GM12878 (cell line): ENCODE data around the gene CD1D. TPM values are rescaled to one million over a fixed set of nuclear protein-coding genes. Genes with fewer than 3 reads are reported as not detected.

ENCODE experiments used
- ATAC-seq: fragments of 200-7000 bp; cut with Tn5 transposase; 3 replicates; pipeline ENCODE4 v1.9.1; 2020; ENCODE audit warnings: mild to moderate bottlenecking, moderate library complexity
- BruUV-seq: library from RNA; stranded (reverse); fragments of 400-500 nt; replicated peaks from 2 replicates; lab custom pipeline; 2021; lab: Mats Ljungman, UMichigan
- CTCF ChIA-PET: fragments of 300-600 bp; sonication (Branson Sonifier 250); formaldehyde crosslinking; extraction: SDS; loops from one replicate; lab custom pipeline; 2021; ENCODE audit warnings: inconsistent platforms; lab: Yijun Ruan, JAX
- POLR2A ChIA-PET: fragments of 350-600 bp; formaldehyde crosslinking; extraction: SDS; loops from one replicate; lab custom pipeline; 2021; ENCODE audit warnings: inconsistent platforms; lab: Charles Lee
- RAD21 ChIA-PET: fragments of 300-600 bp; sonication (Branson Sonifier 250); formaldehyde crosslinking; loops from one replicate; lab custom pipeline; 2023; ENCODE audit warnings: antibody characterized with exemption; ENCODE audit not compliant: unreplicated experiment; lab: Charles Lee
- SMC1A ChIA-PET: fragments of 300-600 bp; sonication (Branson Sonifier 250); formaldehyde crosslinking; loops from one replicate; lab custom pipeline; 2023; ENCODE audit not compliant: unreplicated experiment, uncharacterized antibody; lab: Charles Lee
- DNase-seq: peaks from one replicate; pipeline ENCODE4 v3.0.0-alpha.2; 2011; ENCODE audit warnings: low read depth, low spot score
- FAIRE-seq: peaks from 3 replicates; lab custom pipeline; 2011; peaks lifted over from hg19 to GRCh38; lab: Jason Lieb, UNC
- H2AFZ ChIP-seq: 2 replicates; pipeline ENCODE4 v1.6.0; 2011; ENCODE audit warnings: low read depth, low read length, control low read depth; ENCODE audit not compliant: control insufficient read depth
- H3K27ac ChIP-seq: 2 replicates; pipeline ENCODE4 v1.5.1; 2011; ENCODE audit warnings: control low read depth; ENCODE audit not compliant: control insufficient read depth, insufficient read depth
- H3K27me3 ChIP-seq, 2 experiments: replicated peaks in 1 of 2; 2 replicates each; pipeline versions ENCODE4 v1.6.0 to v1.6.1; 2011; ENCODE audit warnings: low read length in 1 of 2; ENCODE audit not compliant: control insufficient read depth in 2 of 2, insufficient read depth in 2 of 2
- H3K36me3 ChIP-seq, 2 experiments: 2 replicates each; pipeline ENCODE4 v1.5.1; 2011; ENCODE audit warnings: low read length in 1 of 2; ENCODE audit not compliant: control insufficient read depth in 2 of 2, insufficient read depth in 2 of 2
- H3K4me1 ChIP-seq: 2 replicates; pipeline ENCODE4 v1.6.1; 2011; ENCODE audit warnings: mild to moderate bottlenecking, low read length, moderate library complexity, mixed read lengths; ENCODE audit not compliant: control insufficient read depth, insufficient read depth
- H3K4me2 ChIP-seq: 2 replicates; pipeline ENCODE4 v1.6.0; 2011; ENCODE audit warnings: control low read depth; ENCODE audit not compliant: control insufficient read depth, insufficient read depth
- H3K4me3 ChIP-seq: fragments of 200-600 bp; sonication (generic); 2 replicates; pipeline ENCODE4 v1.5.1; 2016
- H3K79me2 ChIP-seq: 2 replicates; pipeline ENCODE4 v1.6.0; 2011; ENCODE audit warnings: low read length; ENCODE audit not compliant: control insufficient read depth, insufficient read depth
- H3K9ac ChIP-seq: 2 replicates; pipeline ENCODE4 v1.8.0; 2011; ENCODE audit warnings: low read length, control low read depth, mixed read lengths; ENCODE audit not compliant: control insufficient read depth, insufficient read depth
- H3K9me3 ChIP-seq: replicated peaks from 3 replicates; pipeline ENCODE4 v1.5.1; 2011; ENCODE audit warnings: mild to moderate bottlenecking, low read length; ENCODE audit not compliant: control insufficient read depth, insufficient read depth
- H4K20me1 ChIP-seq: 2 replicates; pipeline ENCODE4 v1.6.0; 2011; ENCODE audit not compliant: control insufficient read depth, insufficient read depth
- ATF3 ChIP-seq: IDR thresholded peaks from 2 replicates; pipeline ENCODE4 v1.6.1; 2011; ENCODE audit warnings: low read depth, mild to moderate bottlenecking, low read length, moderate library complexity, borderline replicate concordance; ENCODE audit errors: extremely low read depth
- CUX1 ChIP-seq: IDR thresholded peaks from 2 replicates; pipeline ENCODE4 v1.6.1; 2012; ENCODE audit warnings: improper control_type of control experiment, low read depth, low read length; ENCODE audit not compliant: insufficient replicate concordance
- HDGF ChIP-seq: fragments of 450-650 bp; IDR thresholded peaks from 2 replicates; pipeline ENCODE4 v1.6.1; 2016; ENCODE audit warnings: antibody characterized with exemption
- NR2C2 ChIP-seq: IDR thresholded peaks from 2 replicates; pipeline ENCODE4 v1.6.1; 2011; ENCODE audit warnings: borderline replicate concordance, low read depth; ENCODE audit not compliant: control insufficient read depth, insufficient read length
- YBX1 ChIP-seq: fragments of 450-650 bp; IDR thresholded peaks from 2 replicates; pipeline ENCODE4 v1.6.1; 2016; ENCODE audit warnings: antibody characterized with exemption
- ZBTB11 ChIP-seq: fragments of 450-650 bp; formaldehyde crosslinking; IDR thresholded peaks from 2 replicates; pipeline ENCODE4 v1.5.0; 2022; ENCODE audit warnings: mild to moderate bottlenecking, missing genetic modification characterization
- ZNF207 ChIP-seq: fragments of 450-650 bp; IDR thresholded peaks from 2 replicates; pipeline ENCODE4 v1.6.1; 2014; ENCODE audit warnings: antibody characterized with exemption, mild to moderate bottlenecking, borderline replicate concordance
- WGBS: methylation state at CpG from one replicate; pipeline ENCODE4 v1.1.6; 2016; ENCODE audit warnings: low lambda C conversion rate; ENCODE audit not compliant: insufficient replicate concordance, insufficient coverage; ENCODE audit errors: missing lambda C conversion rate; 5-methylcytosine and 5-hydroxymethylcytosine counted together
- in situ Hi-C: fragments of 300-500 bp; cut with MboI; formaldehyde crosslinking; loops from 9 replicates; pipeline ENCODE4 v1.14.3; 2018; ENCODE audit warnings: mixed read lengths
- intact Hi-C: fragments of 100-400 bp; cut with micrococcal nuclease; formaldehyde crosslinking; loops from one replicate; pipeline ENCODE4 v1.14.2; 2022; ENCODE audit not compliant: unreplicated experiment
- polyA plus RNA-seq, 11 experiments: library from polyadenylated mRNA; depleted of rRNA in 4 of 11; unstranded in 6 of 11; stranded (reverse) in 5 of 11; fragments of >200 nt; fragmentation: Nextera tagmentation in 4 of 11; fragmentation: Illumina TruSeq in 1 of 11; extraction: Ambion mirVana in 4 of 11; extraction: Trizol in 1 of 11; gene quantifications; 1 replicate in 1 of 11; 2 replicates in 10 of 11; pipeline versions ENCODE4 v1.2.1 to v1.2.3, GENCODE V29; 2011 to 2016; ENCODE audit warnings: inconsistent platforms in 2 of 11, missing spikeins in 2 of 11, low read depth in 1 of 11
- total RNA-seq, 4 experiments: library from RNA; depleted of rRNA in 3 of 4; stranded (reverse); fragments of >200 nt in 3 of 4; fragmentation: Illumina TruSeq in 1 of 4; extraction: Trizol in 1 of 4; gene quantifications; 2 replicates each; pipeline versions ENCODE4 v1.2.1 to v1.2.3, GENCODE V29; 2013 to 2021

Gene CD1D
- total and polyA plus RNA-seq, 10 of the 15 experiments (the other 5 are each of a cell fraction or from before 2014, with no cell fraction given): 0.21 to 1.4 (median 0.73) TPM; not detected in 2

- Histone ChIP-seq H3K27me3 (peaks cover 11 to 23% of the 10 kb centered on the region in 2 experiments), H3K9me3 (no peaks in the 10 kb centered on the region; the same call in 2 of the 3 replicates), H3K79me2 (no peaks in the 10 kb centered on the region), H3K36me3 (no peaks in the 10 kb centered on the region), H3K27ac (no peak overlapping the region), H3K4me3 (no peak overlapping the region), H2AFZ (no peak overlapping the region), H3K4me1 (peaks cover 6% of the 10 kb centered on the region), H4K20me1 (no peaks in the 10 kb centered on the region), H3K9ac (no peak overlapping the region), H3K4me2 (no peak overlapping the region)
- BruUV-seq: no TSS peak
- ChIA-PET SMC1A (interaction anchor here (1.4 kb wide), 1 partner anchor 18 kb away, joined by 3 read pairs; no protein-coding TSS in a partner anchor), RAD21 (interaction anchor here (1.6 kb wide), 1 partner anchor 18 kb away, joined by 4 read pairs; no protein-coding TSS in a partner anchor), CTCF (interaction anchor here (2.4 to 3.5 kb wide), 2 partner anchors 17 to 62 kb away, joined by 5 to 15 read pairs; no protein-coding TSS in a partner anchor), POLR2A (no interaction called here)
- ATAC-seq: no peak
- 46% methylated on average over 3 of the region's 3 CpGs for WGBS
- FAIRE-seq: no peak
- DNase-seq: no peak
- no peak for TF ChIP-seq HDGF
- intact Hi-C loops (no loop called here), in situ Hi-C loops (no loop called here)
Observed at GRCh38 chr1:158186180-158186579, 5.5 kb downstream of the CD1D start.

- no peak overlapping the region for H3K9ac ChIP-seq
- FAIRE-seq (no peak), DNase-seq (no peak), ATAC-seq (no peak)
- ChIA-PET POLR2A (no interaction called here), RAD21 (no interaction called here), CTCF (no interaction called here), SMC1A (no interaction called here)
- no TSS peak for BruUV-seq
- no peak overlapping the region for H3K4me2 ChIP-seq
- peaks cover 1 to 5% of the 10 kb centered on the region in 2 experiments; a peak in 3 of 4 replicates for H3K27me3 ChIP-seq
- no peaks in the 10 kb centered on the region for H3K4me1 ChIP-seq
- H4K20me1 ChIP-seq: no peaks in the 10 kb centered on the region
- H3K36me3 ChIP-seq: no peaks in the 10 kb centered on the region
- no peak overlapping the region for H2AFZ ChIP-seq
- WGBS: 27% methylated on average over 4 of the region's 4 CpGs
- no peaks in the 10 kb centered on the region for H3K9me3 ChIP-seq
- no peaks in the 10 kb centered on the region for H3K79me2 ChIP-seq
- in situ Hi-C loops: no loop called here
- no peak overlapping the region for H3K27ac ChIP-seq
- no peak overlapping the region for H3K4me3 ChIP-seq
- intact Hi-C loops: no loop called here
- TF ChIP-seq CUX1 (no peak), ATF3 (no peak), NR2C2 (no peak), ZNF207 (no peak), YBX1 (no peak), ZBTB11 (CRISPR knock-in tag) (no peak)
Observed at GRCh38 chr1:158188611-158189010, 7.9 kb downstream of the CD1D start.
